ENCODE data around the gene ASB10.

GRCh38 chr7:151198945-151199848 lies 12.1 kb upstream of the ASB10 start:
- no peak for TF ChIP-seq POLR2A (IDR thresholded peaks at IDR 0.05; ENCODE audit: low read length)
- no peak for TF ChIP-seq GATA1 (IDR thresholded peaks at IDR 0.05; ENCODE audit: low read depth, low read length)

Data from erythroblast (primary cell).